SK-N-SH (cell line): ENCODE measurements around the gene TTC7B. TPM values are rescaled to one million over a fixed set of nuclear protein-coding genes. Genes with fewer than 3 reads are reported as not detected.

Experiments used
- CTCF ChIA-PET: fragments of 300-600, 350-600 bp; formaldehyde crosslinking; extraction: SDS; loops from one replicate; lab custom pipeline; 2021; lab: Yijun Ruan, JAX
- POLR2A ChIA-PET: fragments of 350-600 bp; sonication (Branson Sonifier 250); formaldehyde crosslinking; extraction: SDS; loops from one replicate; lab custom pipeline; 2020; ENCODE audit warnings: antibody characterized with exemption, inconsistent platforms; lab: Yijun Ruan, JAX
- DNase-seq: peaks from one replicate; pipeline ENCODE4 v3.0.0; 2012
- H2AFZ ChIP-seq: fragments of 200-600 bp; sonication (generic); 2 replicates; pipeline ENCODE4 v1.8.1; 2016; ENCODE audit warnings: antibody characterized with exemption, mild to moderate bottlenecking, low read depth
- H3F3A ChIP-seq: fragments of 200-600 bp; sonication (generic); replicated peaks from 2 replicates; pipeline ENCODE3; 2016; ENCODE audit warnings: antibody characterized with exemption, mild to moderate bottlenecking; ENCODE audit not compliant: insufficient read depth
- H3K27ac ChIP-seq, 2 experiments: fragments of 200-500 bp in 1 of 2; fragments of 200-600 bp in 1 of 2; sonication (Bioruptor generic) in 1 of 2; sonication (generic), shearing (Covaris generic) in 1 of 2; 2 replicates each; pipeline versions ENCODE4 v1.5.1 to v1.6.1; 2014 to 2016; ENCODE audit warnings: low read depth in 2 of 2, inconsistent platforms in 1 of 2, low read length in 1 of 2, mild to moderate bottlenecking in 1 of 2, mixed read lengths in 1 of 2
- H3K27me3 ChIP-seq: fragments of 200-600 bp; sonication (generic), shearing (Covaris generic); 2 replicates; pipeline ENCODE4 v1.6.1; 2016; ENCODE audit warnings: mixed run types; ENCODE audit not compliant: insufficient read depth
- H3K36me3 ChIP-seq, 2 experiments: fragments of 200-500 bp in 1 of 2; fragments of 200-600 bp in 1 of 2; sonication (Bioruptor generic) in 1 of 2; sonication (generic) in 1 of 2; replicated peaks in 1 of 2; 2 replicates each; pipeline versions ENCODE3 to v1.5.1; 2014 to 2016; ENCODE audit warnings: low read length in 1 of 2, mild to moderate bottlenecking in 1 of 2; ENCODE audit not compliant: insufficient read depth in 2 of 2, control insufficient read depth in 1 of 2
- H3K4me1 ChIP-seq, 2 experiments: fragments of 200-500 bp in 1 of 2; fragments of 200-600 bp in 1 of 2; sonication (Bioruptor generic) in 1 of 2; sonication (generic), shearing (Covaris generic) in 1 of 2; 2 replicates each; pipeline versions ENCODE4 v1.5.1 to v1.6.1; 2014 to 2016; ENCODE audit warnings: low read depth in 1 of 2, low read length in 1 of 2, mixed run types in 1 of 2; ENCODE audit not compliant: insufficient read depth in 2 of 2, control insufficient read depth in 1 of 2
- H3K4me2 ChIP-seq: fragments of 200-600 bp; sonication (generic), shearing (Covaris generic); 2 replicates; pipeline ENCODE4 v1.6.1; 2017; ENCODE audit warnings: mixed run types
- H3K4me3 ChIP-seq, 2 experiments: fragments of 200-500 bp in 1 of 2; fragments of 200-600 bp in 1 of 2; sonication (Bioruptor generic) in 1 of 2; sonication (generic), shearing (Covaris generic) in 1 of 2; 2 replicates each; pipeline versions ENCODE4 v1.5.1 to v1.8.1; 2014 to 2016; ENCODE audit warnings: low read depth in 2 of 2, inconsistent platforms in 1 of 2, low read length in 1 of 2, mild to moderate bottlenecking in 1 of 2, mixed read lengths in 1 of 2, moderate library complexity in 1 of 2
- H3K79me2 ChIP-seq: fragments of 200-600 bp; sonication (generic); 2 replicates; pipeline ENCODE4 v1.8.1; 2017; ENCODE audit warnings: mild to moderate bottlenecking; ENCODE audit not compliant: insufficient read depth
- H3K9ac ChIP-seq: fragments of 200-600 bp; sonication (generic); 2 replicates; pipeline ENCODE4 v1.6.1; 2017; ENCODE audit warnings: mixed run types
- H3K9me2 ChIP-seq: fragments of 200-600 bp; sonication (generic); 2 replicates; pipeline ENCODE4 v1.6.1; 2017; ENCODE audit warnings: mixed run types
- H3K9me3 ChIP-seq: fragments of 200-600 bp; sonication (generic); 2 replicates; pipeline ENCODE4 v1.6.1; 2017; ENCODE audit warnings: mixed run types, mild to moderate bottlenecking, moderate library complexity
- H4K20me1 ChIP-seq: fragments of 200-600 bp; sonication (generic); 2 replicates; pipeline ENCODE4 v1.6.1; 2017; ENCODE audit warnings: mild to moderate bottlenecking, mixed run types; ENCODE audit not compliant: insufficient read depth
- CHD2 ChIP-seq: fragments of 150-350 bp; IDR thresholded peaks from 2 replicates; pipeline ENCODE4 v1.6.1; 2018; ENCODE audit warnings: low read length; ENCODE audit not compliant: partially characterized antibody
- CTCF ChIP-seq: fragments of 200-600 bp; sonication (generic); IDR thresholded peaks from 2 replicates; pipeline ENCODE4 v1.6.1; 2017; ENCODE audit warnings: antibody characterized with exemption, mild to moderate bottlenecking, moderate library complexity
- EP300 ChIP-seq, 2 experiments: IDR thresholded peaks; 2 replicates each; pipeline versions ENCODE4 v1.4.0 to v1.6.1; 2012; ENCODE audit warnings: borderline replicate concordance in 1 of 2, low read depth in 1 of 2, low read length in 1 of 2
- FOXJ3 ChIP-seq: sonication (generic); formaldehyde crosslinking; IDR thresholded peaks from 2 replicates; pipeline ENCODE4 v1.5.1; 2020; ENCODE audit warnings: mild to moderate bottlenecking, missing genetic modification reagents
- FOXM1 ChIP-seq: IDR thresholded peaks from 2 replicates; pipeline ENCODE4 v1.4.0; 2012; ENCODE audit warnings: low read depth, mild to moderate bottlenecking
- GABPA ChIP-seq: IDR thresholded peaks from 2 replicates; pipeline ENCODE4 v1.4.0; 2012; ENCODE audit warnings: low read depth, mild to moderate bottlenecking
- GATA2 ChIP-seq: sonication (generic); formaldehyde crosslinking; IDR thresholded peaks from 2 replicates; pipeline ENCODE4 v1.5.0; 2020; ENCODE audit warnings: mild to moderate bottlenecking, missing genetic modification reagents
- MEF2A ChIP-seq: IDR thresholded peaks from 2 replicates; pipeline ENCODE4 v1.4.0; 2012; ENCODE audit warnings: low read depth, borderline replicate concordance
- POLR2AphosphoS5 ChIP-seq: IDR thresholded peaks from 2 replicates; pipeline ENCODE4 v1.6.1; 2012; ENCODE audit warnings: low read depth, low read length
- RAD21 ChIP-seq: IDR thresholded peaks from 2 replicates; pipeline ENCODE4 v1.6.1; 2012; ENCODE audit warnings: mild to moderate bottlenecking, low read length
- REST ChIP-seq: IDR thresholded peaks from 2 replicates; pipeline ENCODE4 v1.6.1; 2012; ENCODE audit warnings: mild to moderate bottlenecking, low read depth, low read length, moderate library complexity
- TAF1 ChIP-seq: IDR thresholded peaks from 2 replicates; pipeline ENCODE4 v1.6.1; 2012; ENCODE audit warnings: low read depth, mild to moderate bottlenecking, low read length, moderate library complexity, borderline replicate concordance
- USF1 ChIP-seq: IDR thresholded peaks from 2 replicates; pipeline ENCODE4 v1.4.0; 2012; ENCODE audit warnings: low read depth, borderline replicate concordance
- WGBS: methylation state at CpG from one replicate; pipeline ENCODE4 v1.1.6; 2017; ENCODE audit warnings: low lambda C conversion rate; 5-methylcytosine and 5-hydroxymethylcytosine counted together
- polyA plus RNA-seq, 3 experiments: library from polyadenylated mRNA; depleted of rRNA; stranded (reverse); fragments of >200 nt; gene quantifications; 2 replicates each; pipeline ENCODE4 v1.2.3, GENCODE V29; 2012

Gene TTC7B
- polyA plus RNA-seq, 1 of the 3 experiments (the other 2 are of a cell fraction): 43.1 TPM

DNA sequence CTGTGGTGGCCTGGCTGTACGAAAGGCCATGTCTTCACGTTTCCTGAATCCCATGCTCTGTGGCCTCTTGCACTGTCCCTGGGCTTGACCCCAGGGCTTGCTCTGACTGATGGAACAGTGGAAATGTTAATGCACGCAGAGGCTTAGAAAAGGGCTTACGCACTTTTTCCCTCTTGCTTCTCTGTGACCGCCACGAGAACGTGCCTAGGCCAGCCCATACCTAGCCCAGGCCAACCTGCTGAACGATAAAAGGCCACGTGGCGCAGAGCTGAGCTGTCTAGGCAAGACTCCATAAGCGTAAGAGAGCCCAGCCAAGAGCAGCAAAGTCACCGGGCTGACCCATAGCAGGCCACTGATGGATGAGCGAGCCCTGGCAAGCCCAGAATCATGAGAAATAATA is 18.3 kb downstream of the TTC7B start:
- H3K4me2 ChIP-seq: no peak overlapping the region
- ChIA-PET CTCF (interaction anchor here (1.2 to 2.6 kb wide), 2 partner anchors 18 to 19 kb away, joined by 4 to 10 read pairs; partner anchors contain the start of gene TTC7B), POLR2A (no interaction called here)
- peaks cover 14% of the 10 kb centered on the region for H3F3A ChIP-seq
- WGBS: 94% methylated on average over 13 of the region's 13 CpGs
- H3K27me3 ChIP-seq: no peaks in the 10 kb centered on the region
- H3K36me3 ChIP-seq: no peaks in the 10 kb centered on the region
- no peak for TF ChIP-seq CTCF
- TF ChIP-seq EP300 (IDR thresholded peaks at IDR 0.05; ENCODE audit: borderline replicate concordance in 1 of 2, low read depth in 1 of 2, low read length in 1 of 2): no peak
- no peak for TF ChIP-seq REST
- TF ChIP-seq USF1: no peak
- TF ChIP-seq POLR2AphosphoS5: no peak
- TF ChIP-seq TAF1: no peak
- no peak for TF ChIP-seq FOXM1
- TF ChIP-seq MEF2A: no peak
- no peak for TF ChIP-seq FOXJ3 (CRISPR knock-in tag)
- TF ChIP-seq RAD21: no peak
- no peak for TF ChIP-seq GATA2 (CRISPR knock-in tag)
- TF ChIP-seq CHD2: no peak
- no peak for TF ChIP-seq GABPA
- no peak for DNase-seq
- H3K4me3 ChIP-seq: no peak overlapping the region
- H3K9me2 ChIP-seq: no peaks in the 10 kb centered on the region
- H3K27ac ChIP-seq: no peak overlapping the region
- no peaks in the 10 kb centered on the region for H3K9me3 ChIP-seq
- H3K79me2 ChIP-seq: peaks cover 60% of the 10 kb centered on the region; the same call in 1 of the 2 replicates
- peaks cover 15 to 19% of the 10 kb centered on the region in 2 experiments for H3K4me1 ChIP-seq
- H2AFZ ChIP-seq: no peak overlapping the region
- H3K9ac ChIP-seq: no peak overlapping the region
- H4K20me1 ChIP-seq: no peaks in the 10 kb centered on the region
